Suppressor macrophage (primary cell): Measurements from ENCODE around the gene PHKA1.
"Not testable (repeated sequence)": the region's sequence is repeated elsewhere in the genome, so short reads cannot be mapped to it uniquely, and the experiment has no call there.

Source experiments
- DNase-seq, 4 experiments: peaks; one replicate each; pipeline ENCODE4 v3.0.0-alpha.2; 2020 to 2022

The PHKA1 gene

GRCh38 chrX:72569786-72570185 lies 144.3 kb downstream of the PHKA1 start:
- peak in 3 of 4 experiments; percentile 5 to 15 (median 8) for DNase-seq

DNA sequence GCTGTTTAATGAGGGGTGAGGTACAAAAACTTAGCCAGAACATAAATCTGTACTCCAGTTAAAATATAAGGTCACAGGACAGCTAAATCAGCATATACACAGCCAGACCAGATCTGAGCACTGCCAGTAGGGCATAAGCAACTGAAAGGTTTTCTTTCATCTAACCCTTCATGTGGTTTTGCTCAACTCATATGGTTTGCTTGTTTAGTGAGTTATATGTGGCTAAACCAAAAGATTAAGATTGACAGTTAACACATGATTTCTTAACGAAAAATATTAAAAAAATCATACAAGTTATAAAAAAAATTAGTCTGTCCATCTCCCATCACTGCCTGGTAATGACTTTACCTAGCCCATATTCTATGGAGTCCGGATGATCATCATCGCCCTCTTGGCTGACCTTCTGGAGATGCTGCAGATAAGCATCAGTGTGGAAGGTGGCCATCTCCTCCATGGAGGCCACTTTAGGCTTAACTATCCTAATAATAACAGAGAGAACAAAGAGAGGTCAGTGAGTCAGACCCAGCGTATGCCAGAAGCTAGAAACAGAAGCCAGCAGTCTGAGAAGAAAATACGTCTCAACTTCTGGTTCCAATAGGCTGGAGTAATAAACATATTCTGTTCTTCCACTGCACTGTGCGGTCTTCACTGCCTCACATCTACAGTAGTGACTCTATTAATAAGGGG lies 145.6 kb downstream of the PHKA1 start:
- DNase-seq: no peak

GRCh38 chrX:72566448-72566847 lies 147.7 kb downstream of the PHKA1 start:
- no peak for DNase-seq

DNA sequence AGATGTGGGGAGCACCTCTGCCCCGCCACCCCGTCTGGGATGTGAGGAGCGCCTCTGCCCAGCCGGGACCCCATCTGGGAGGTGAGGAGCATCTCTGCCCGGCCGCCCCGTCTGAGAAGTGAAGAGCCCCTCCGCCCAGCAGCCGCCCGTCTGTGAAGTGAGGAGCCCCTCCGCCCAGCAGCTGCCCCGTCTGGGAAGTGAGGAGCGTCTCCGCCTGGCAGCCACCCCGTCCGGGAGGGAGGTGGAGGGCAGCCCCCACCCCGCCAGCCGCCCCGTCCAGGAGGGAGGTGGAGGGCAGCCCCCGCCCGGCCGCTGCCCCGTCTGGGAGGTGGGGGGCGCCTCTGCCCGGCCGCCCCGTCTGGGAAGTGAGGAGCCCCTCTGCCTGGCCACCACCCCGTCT lies 154.5 kb downstream of the PHKA1 start:
- DNase-seq: not testable (repeated sequence)

GRCh38 chrX:72554448-72555140 lies 159.5 kb downstream of the PHKA1 start:
- no peak for DNase-seq

DNA sequence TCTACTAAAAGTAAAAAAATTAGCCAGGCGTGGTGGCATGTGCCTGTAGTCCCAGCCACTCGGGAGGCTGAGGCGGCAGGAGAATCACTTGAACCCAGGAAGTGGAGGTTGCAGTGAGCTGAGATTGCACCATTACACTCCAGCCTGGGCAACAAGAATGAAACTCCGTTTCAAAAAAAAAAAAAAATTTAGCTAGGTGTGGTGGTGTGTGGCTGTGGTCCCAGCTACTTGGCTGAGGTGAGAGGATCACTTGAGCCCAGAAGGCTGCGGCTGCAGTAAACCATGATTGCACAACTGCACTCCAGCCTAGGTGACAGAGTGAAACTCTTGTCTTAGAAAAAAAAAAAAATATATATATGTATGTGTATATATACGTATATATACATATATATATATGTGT lies 161.7 kb downstream of the PHKA1 start:
- DNase-seq: not testable (repeated sequence)

GRCh38 chrX:72545990-72546389 lies 168.1 kb downstream of the PHKA1 start:
- DNase-seq: no peak

DNA sequence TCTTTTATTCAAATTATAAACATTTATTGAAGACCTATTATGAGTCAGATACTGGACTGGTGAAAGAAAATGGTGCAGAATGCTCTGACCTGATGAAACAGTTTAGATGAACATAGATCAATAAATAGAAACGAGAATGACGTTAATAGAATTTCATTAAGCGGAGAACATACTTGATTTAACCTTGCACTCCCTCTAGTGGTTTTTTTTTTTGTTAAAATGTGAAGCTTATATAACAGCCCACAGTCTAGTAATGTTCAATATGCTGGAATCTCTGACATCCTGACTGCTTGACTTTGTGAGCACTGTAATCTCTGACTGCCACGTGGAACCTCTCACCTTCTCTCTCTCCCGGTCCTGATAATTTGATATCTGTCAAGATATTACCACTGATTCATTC lies 173.8 kb downstream of the PHKA1 start:
- DNase-seq: peak in 2 of 4 experiments; percentile 12 to 31

- DNase-seq: no peak
Observed at GRCh38 chrX:72539822-72540221, 174.3 kb downstream of the PHKA1 start.

DNA sequence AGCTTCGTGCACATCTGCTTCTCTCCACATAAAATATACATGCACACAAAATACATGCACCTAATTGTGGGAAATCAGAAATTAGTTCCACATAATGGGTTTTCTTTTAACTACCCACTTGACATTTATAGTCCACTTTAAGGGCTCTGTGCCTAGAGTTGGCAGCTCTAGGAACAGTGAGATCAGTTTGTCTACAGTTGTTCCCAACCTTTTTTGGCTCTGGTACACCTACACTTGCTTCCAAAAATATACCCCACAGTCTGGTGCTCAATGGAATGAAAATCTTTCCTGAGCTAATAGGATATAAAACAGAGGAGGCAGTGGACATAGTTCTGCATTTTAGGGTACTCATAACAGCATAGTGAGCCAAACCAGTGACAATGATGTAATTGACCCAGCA lies 177.6 kb downstream of the PHKA1 start:
- peak in 2 of 4 experiments; percentile 1 to 7 for DNase-seq

DNA sequence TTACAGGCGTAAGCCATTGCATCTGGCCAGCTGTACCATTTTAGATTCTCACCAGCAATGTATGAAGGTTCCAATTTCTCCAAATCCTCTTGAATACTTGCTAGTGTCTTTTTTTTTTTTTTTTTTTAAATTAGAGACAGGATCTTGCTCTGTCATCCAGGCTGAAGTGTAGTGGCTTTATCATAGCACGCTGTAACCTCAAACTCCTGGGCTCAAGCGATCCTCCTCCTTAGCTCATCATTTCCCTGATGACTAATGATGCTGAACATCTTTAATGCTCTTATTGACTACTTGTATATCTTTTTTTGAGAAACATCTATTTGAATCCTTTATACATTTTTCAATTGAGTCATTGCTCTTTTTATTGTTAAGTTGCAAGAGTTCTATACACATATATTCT lies 181.7 kb downstream of the PHKA1 start:
- no peak for DNase-seq
